Mammary epithelial cell (primary cell): ENCODE results near the gene BGLAP.

Experiments
- CTCF ChIP-seq, 2 donors: IDR thresholded peaks in 1 of 2; conservative IDR thresholded peaks in 1 of 2; 2 replicates each; pipeline ENCODE4 v1.5.1; 2011 to 2012; ENCODE audit warnings: inconsistent platforms in 2 of 2, low read length in 2 of 2, mild to moderate bottlenecking in 2 of 2, control low read depth in 1 of 2, low read depth in 1 of 2; ENCODE audit not compliant: insufficient read depth in 1 of 2; ENCODE audit errors: extremely low read depth in 1 of 2
- EZH2 ChIP-seq: IDR thresholded peaks from 2 replicates; pipeline ENCODE4 v1.6.1; 2012; ENCODE audit warnings: low read length, inconsistent platforms, borderline replicate concordance

GRCh38 chr1:156268336-156268735, 26.4 kb downstream of the BGLAP start:
- TF ChIP-seq CTCF (conservative IDR thresholded peaks at IDR 0.05 in 1 of 2, IDR thresholded peaks at IDR 0.05 in 1 of 2; ENCODE audit: extremely low read depth in 1 of 2, insufficient read depth in 1 of 2, low read depth in 1 of 2, low read length in 2 of 2) (no peak), EZH2 (no peak)
